Liver (tissue), 9 donors: ENCODE data around the gene PCDHGC5. TPM values are rescaled to one million over a fixed set of nuclear protein-coding genes. Genes with fewer than 3 reads are reported as not detected.

Experiments
- DNase-seq: peaks from one replicate; pipeline ENCODE4 v3.0.0-alpha.2; 2017; ENCODE audit warnings: low spot score
- H3K27ac ChIP-seq, 2 donors: one replicate each; pipeline ENCODE4 v1.7.0; 2013; ENCODE audit warnings: inconsistent platforms in 2 of 2, low read length in 2 of 2, control low read depth in 1 of 2, low read depth in 1 of 2, mild to moderate bottlenecking in 1 of 2
- H3K27me3 ChIP-seq, 4 donors: one replicate each; pipeline versions ENCODE4 v1.6.1 to v1.7.0; 2013; ENCODE audit warnings: low read length in 3 of 4, inconsistent platforms in 1 of 4, mild to moderate bottlenecking in 1 of 4, moderate library complexity in 1 of 4; ENCODE audit not compliant: control insufficient read depth in 4 of 4, insufficient read depth in 4 of 4
- H3K36me3 ChIP-seq, 4 donors: one replicate each; pipeline versions ENCODE4 v1.6.1 to v1.7.0; 2013; ENCODE audit warnings: low read length in 3 of 4, mild to moderate bottlenecking in 3 of 4, low read depth in 1 of 4, moderate library complexity in 1 of 4; ENCODE audit not compliant: control insufficient read depth in 4 of 4, insufficient read depth in 3 of 4
- H3K4me1 ChIP-seq, 4 donors: one replicate each; pipeline versions ENCODE4 v1.6.1 to v1.7.0; 2013; ENCODE audit warnings: low read length in 3 of 4, mild to moderate bottlenecking in 3 of 4, moderate library complexity in 1 of 4; ENCODE audit not compliant: control insufficient read depth in 4 of 4, insufficient read depth in 4 of 4
- H3K4me3 ChIP-seq, 3 donors: one replicate each; pipeline versions ENCODE4 v1.6.1 to v1.7.0; 2013; ENCODE audit warnings: low read length in 3 of 3, control low read depth in 1 of 3, low read depth in 1 of 3, mild to moderate bottlenecking in 1 of 3
- H3K9ac ChIP-seq, 2 donors: one replicate each; pipeline ENCODE4 v1.7.0; 2013; ENCODE audit warnings: low read length in 2 of 2, mild to moderate bottlenecking in 2 of 2, moderate library complexity in 2 of 2, control low read depth in 1 of 2, low read depth in 1 of 2
- H3K9me3 ChIP-seq, 4 donors: one replicate each; pipeline versions ENCODE4 v1.6.1 to v1.7.0; 2013; ENCODE audit warnings: low read length in 3 of 4; ENCODE audit not compliant: control insufficient read depth in 4 of 4
- FOXA1 ChIP-seq: IDR thresholded peaks from 2 replicates; pipeline ENCODE4 v1.6.1; 2016; ENCODE audit warnings: antibody characterized with exemption
- GABPA ChIP-seq, 2 donors: IDR thresholded peaks in 1 of 2; conservative IDR thresholded peaks in 1 of 2; 2 replicates each; pipeline ENCODE4 v1.6.1; 2016; ENCODE audit warnings: antibody characterized with exemption in 2 of 2, mild to moderate bottlenecking in 1 of 2, moderate library complexity in 1 of 2
- JUND ChIP-seq, 2 donors: IDR thresholded peaks; 2 replicates each; pipeline ENCODE4 v1.6.1; 2016; ENCODE audit warnings: antibody characterized with exemption in 2 of 2
- NR2F2 ChIP-seq: IDR thresholded peaks from 2 replicates; pipeline ENCODE4 v1.6.1; 2016; ENCODE audit warnings: antibody characterized with exemption
- RXRA ChIP-seq, 2 donors: IDR thresholded peaks; 2 replicates each; pipeline ENCODE4 v1.6.1; 2017 to 2018; ENCODE audit warnings: antibody characterized with exemption in 2 of 2, mild to moderate bottlenecking in 1 of 2
- TAF1 ChIP-seq: conservative IDR thresholded peaks from 2 replicates; pipeline ENCODE4 v1.6.1; 2016; ENCODE audit warnings: antibody characterized with exemption, mild to moderate bottlenecking
- YY1 ChIP-seq: IDR thresholded peaks from 2 replicates; pipeline ENCODE4 v1.6.1; 2016; ENCODE audit warnings: antibody characterized with exemption, mild to moderate bottlenecking
- WGBS: extraction: QIAGEN DNeasy Blood & Tissue Kit; methylation state at CpG from one replicate; pipeline ENCODE4 v1.1.7; 2013; 5-methylcytosine and 5-hydroxymethylcytosine counted together
- polyA plus RNA-seq, 2 donors: library from polyadenylated mRNA; stranded (reverse) in 1 of 2; unstranded in 1 of 2; fragments of 200-250 nt in 1 of 2; fragments of >200 nt in 1 of 2; fragmentation: Nextera tagmentation in 1 of 2; extraction: Ambion mirVana in 1 of 2; gene quantifications; one replicate each; pipeline versions ENCODE4 v1.2.1 to v1.2.3, GENCODE V29; 2013 to 2015
- total RNA-seq, 2 donors: library from RNA; depleted of rRNA; stranded (reverse); fragments of >200 nt; gene quantifications; one replicate each; pipeline ENCODE4 v1.2.3, GENCODE V29; 2014
- TF ChIP-seq, protein P1 (sequence below): IDR thresholded peaks from 2 replicates; pipeline ENCODE4 v1.6.1; 2016; ENCODE audit warnings: antibody characterized with exemption
- TF ChIP-seq, protein P2 (sequence below): IDR thresholded peaks from 2 replicates; pipeline ENCODE4 v1.6.1; 2016; ENCODE audit warnings: antibody characterized with exemption
- TF ChIP-seq, protein P3 (sequence below): fragments of 150-350 bp; IDR thresholded peaks from 2 replicates; pipeline ENCODE4 v1.5.1; 2017; ENCODE audit warnings: improper control_type of control experiment, low read depth, low read length; ENCODE audit not compliant: missing input control
- donor health status: healthy.
- donor health status: healthy.
- donor health status: healthy.
- donor health status: healthy.
- donor health status: healthy.

The PCDHGC5 gene
- total and polyA plus RNA-seq, 4 donors = 0.02 to 1.1 (median 0.19) TPM; not detected in 1

DNA sequence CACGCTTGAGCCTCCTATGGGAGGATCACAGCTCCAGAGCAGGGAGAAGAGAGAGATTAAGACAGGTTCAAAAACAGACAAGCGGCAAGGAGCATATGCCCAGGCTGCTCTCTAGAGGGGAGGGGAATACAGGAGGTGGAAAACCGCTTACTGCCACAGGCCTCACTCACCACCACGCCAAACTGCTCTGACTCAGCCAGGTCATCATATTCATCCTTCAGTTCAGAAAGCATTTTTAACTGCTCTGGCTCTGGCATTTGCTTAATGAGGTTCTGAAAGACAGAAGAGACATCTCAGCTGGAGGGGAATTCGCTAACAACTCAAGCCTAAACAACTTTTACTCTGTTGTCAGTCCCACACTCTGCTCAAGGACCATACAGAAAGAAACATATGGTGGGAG lies 40.1 kb downstream of the PCDHGC5 start:
- H3K4me1 ChIP-seq = peaks cover 7 to 49% (median 40%) of the 10 kb centered on the region in 4 donors
- H3K9me3 ChIP-seq = no peaks in the 10 kb centered on the region
- H3K4me3 ChIP-seq = no peak overlapping the region
- 82% methylated on average over 5 of the region's 5 CpGs for WGBS
- H3K27me3 ChIP-seq = no peaks in the 10 kb centered on the region
- peak overlapping the region; percentile 61 to 88 for H3K27ac ChIP-seq
- no peak for DNase-seq
- peaks cover 7 to 39% (median 32%) of the 10 kb centered on the region in 4 donors for H3K36me3 ChIP-seq
- no peak overlapping the region for H3K9ac ChIP-seq
- TF ChIP-seq GABPA (IDR thresholded peaks at IDR 0.05 in 1 of 2, conservative IDR thresholded peaks at IDR 0.05 in 1 of 2) (no peak), RXRA (IDR thresholded peaks at IDR 0.05) (no peak), JUND (IDR thresholded peaks at IDR 0.05) (no peak), YY1 (no peak), FOXA1 (no peak)
- TF ChIP-seq, protein P1, sequence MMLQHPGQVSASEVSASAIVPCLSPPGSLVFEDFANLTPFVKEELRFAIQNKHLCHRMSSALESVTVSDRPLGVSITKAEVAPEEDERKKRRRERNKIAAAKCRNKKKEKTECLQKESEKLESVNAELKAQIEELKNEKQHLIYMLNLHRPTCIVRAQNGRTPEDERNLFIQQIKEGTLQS = no peak

DNA sequence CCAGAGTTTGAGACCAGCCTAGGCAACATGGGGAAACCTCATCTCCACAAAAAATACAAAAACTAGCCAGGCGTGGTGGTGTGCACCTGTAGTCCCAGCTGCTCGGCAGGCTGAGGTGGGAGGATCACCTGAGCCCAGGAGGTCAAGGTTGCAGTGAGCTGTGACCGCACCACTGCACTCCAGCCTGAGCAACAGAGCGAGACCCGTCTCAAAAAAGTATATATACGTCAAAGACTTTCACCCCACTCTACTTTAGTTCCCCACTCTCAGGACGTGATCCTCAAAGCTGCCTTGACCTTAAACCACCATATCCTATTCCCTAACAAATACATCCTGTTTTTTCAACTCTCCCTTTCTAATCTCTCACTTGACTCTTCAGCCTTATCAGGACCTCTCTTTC lies 41.0 kb downstream of the PCDHGC5 start:
- Histone ChIP-seq H3K27ac (peak overlapping the region in 1 of 2 donors; percentile 41), H3K36me3 (peaks cover 7 to 39% (median 34%) of the 10 kb centered on the region in 4 donors), H3K4me3 (no peak overlapping the region)

DNA sequence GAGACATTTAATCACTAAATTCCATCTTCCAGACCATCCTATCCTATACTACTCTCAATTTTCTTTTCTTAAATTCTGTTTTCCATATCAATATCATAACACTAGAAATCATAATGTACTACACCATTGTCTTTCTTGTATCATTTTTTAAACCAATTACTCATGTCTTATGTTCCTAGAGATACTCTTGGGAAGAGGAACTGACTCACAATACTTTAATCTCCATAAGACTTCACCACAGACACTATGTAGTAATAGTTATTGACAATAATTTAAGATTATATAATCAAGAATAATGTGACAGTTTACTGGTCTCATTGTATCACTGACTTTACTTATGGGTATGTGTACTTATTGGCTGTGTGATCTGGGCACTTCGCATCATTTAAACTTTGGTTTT lies 43.8 kb downstream of the PCDHGC5 start:
- Histone ChIP-seq H3K27me3 (no peaks in the 10 kb centered on the region), H3K9ac (no peak overlapping the region), H3K4me3 (no peak overlapping the region), H3K27ac (no peak overlapping the region), H3K9me3 (no peaks in the 10 kb centered on the region), H3K36me3 (peaks cover 7 to 35% (median 26%) of the 10 kb centered on the region in 4 donors), H3K4me1 (peaks cover 3 to 25% (median 19%) of the 10 kb centered on the region in 4 donors)
- DNase-seq = no peak
- 99% methylated on average over 1 of the region's 1 CpG for WGBS
- TF ChIP-seq, protein P2, sequence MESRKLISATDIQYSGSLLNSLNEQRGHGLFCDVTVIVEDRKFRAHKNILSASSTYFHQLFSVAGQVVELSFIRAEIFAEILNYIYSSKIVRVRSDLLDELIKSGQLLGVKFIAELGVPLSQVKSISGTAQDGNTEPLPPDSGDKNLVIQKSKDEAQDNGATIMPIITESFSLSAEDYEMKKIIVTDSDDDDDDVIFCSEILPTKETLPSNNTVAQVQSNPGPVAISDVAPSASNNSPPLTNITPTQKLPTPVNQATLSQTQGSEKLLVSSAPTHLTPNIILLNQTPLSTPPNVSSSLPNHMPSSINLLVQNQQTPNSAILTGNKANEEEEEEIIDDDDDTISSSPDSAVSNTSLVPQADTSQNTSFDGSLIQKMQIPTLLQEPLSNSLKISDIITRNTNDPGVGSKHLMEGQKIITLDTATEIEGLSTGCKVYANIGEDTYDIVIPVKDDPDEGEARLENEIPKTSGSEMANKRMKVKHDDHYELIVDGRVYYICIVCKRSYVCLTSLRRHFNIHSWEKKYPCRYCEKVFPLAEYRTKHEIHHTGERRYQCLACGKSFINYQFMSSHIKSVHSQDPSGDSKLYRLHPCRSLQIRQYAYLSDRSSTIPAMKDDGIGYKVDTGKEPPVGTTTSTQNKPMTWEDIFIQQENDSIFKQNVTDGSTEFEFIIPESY = no peak
- TF ChIP-seq, protein P3, sequence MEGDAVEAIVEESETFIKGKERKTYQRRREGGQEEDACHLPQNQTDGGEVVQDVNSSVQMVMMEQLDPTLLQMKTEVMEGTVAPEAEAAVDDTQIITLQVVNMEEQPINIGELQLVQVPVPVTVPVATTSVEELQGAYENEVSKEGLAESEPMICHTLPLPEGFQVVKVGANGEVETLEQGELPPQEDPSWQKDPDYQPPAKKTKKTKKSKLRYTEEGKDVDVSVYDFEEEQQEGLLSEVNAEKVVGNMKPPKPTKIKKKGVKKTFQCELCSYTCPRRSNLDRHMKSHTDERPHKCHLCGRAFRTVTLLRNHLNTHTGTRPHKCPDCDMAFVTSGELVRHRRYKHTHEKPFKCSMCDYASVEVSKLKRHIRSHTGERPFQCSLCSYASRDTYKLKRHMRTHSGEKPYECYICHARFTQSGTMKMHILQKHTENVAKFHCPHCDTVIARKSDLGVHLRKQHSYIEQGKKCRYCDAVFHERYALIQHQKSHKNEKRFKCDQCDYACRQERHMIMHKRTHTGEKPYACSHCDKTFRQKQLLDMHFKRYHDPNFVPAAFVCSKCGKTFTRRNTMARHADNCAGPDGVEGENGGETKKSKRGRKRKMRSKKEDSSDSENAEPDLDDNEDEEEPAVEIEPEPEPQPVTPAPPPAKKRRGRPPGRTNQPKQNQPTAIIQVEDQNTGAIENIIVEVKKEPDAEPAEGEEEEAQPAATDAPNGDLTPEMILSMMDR = no peak
- no peak for TF ChIP-seq FOXA1
- TF ChIP-seq GABPA (IDR thresholded peaks at IDR 0.05 in 1 of 2, conservative IDR thresholded peaks at IDR 0.05 in 1 of 2) = no peak

More for the DNA sequence above, 41.0 kb downstream of the PCDHGC5 start:
- TF ChIP-seq TAF1 (no peak), YY1 (no peak), NR2F2 (no peak)
- TF ChIP-seq, protein P1 = no peak
- TF ChIP-seq, protein P3 = no peak
- Histone ChIP-seq H3K9ac (no peak overlapping the region), H3K27me3 (no peaks in the 10 kb centered on the region), H3K9me3 (no peaks in the 10 kb centered on the region), H3K4me1 (peaks cover 7 to 41% (median 35%) of the 10 kb centered on the region in 4 donors)
- 82% methylated on average over 7 of the region's 7 CpGs for WGBS
- DNase-seq = no peak
